Measurements from ENCODE around the gene ZNF57.
"Not testable (repeated sequence)": the region's sequence is repeated elsewhere in the genome, so short reads cannot be mapped to it uniquely, and the experiment has no call there.

ZNF57 gene

GRCh38 chr19:2927032-2927430, 26.3 kb downstream of the ZNF57 start:
- Histone ChIP-seq H3K79me2 (ENCODE audit: insufficient read depth, low read length) (no peaks in the 10 kb centered on the region), H3K4me1 (ENCODE audit: insufficient read depth, low read length, severe bottlenecking) (no peaks in the 10 kb centered on the region), H3K4me2 (ENCODE audit: low read length) (no peak overlapping the region), H3K9me2 (ENCODE audit: low read depth, low read length) (no peaks in the 10 kb centered on the region), H3K36me3 (ENCODE audit: insufficient read depth, low read length) (no peaks in the 10 kb centered on the region), H3K9ac (ENCODE audit: low read length) (no peak overlapping the region), H3F3A (ENCODE audit: insufficient read depth, low read length) (no peaks in the 10 kb centered on the region), H4K20me1 (ENCODE audit: insufficient read depth, low read length) (no peaks in the 10 kb centered on the region), H3K9me3 (ENCODE audit: low read length) (no peaks in the 10 kb centered on the region), H2AFZ (ENCODE audit: low read length) (no peak overlapping the region), H3K27ac (ENCODE audit: low read depth, low read length, poor library complexity, severe bottlenecking) (no peak overlapping the region), H3K4me3 (ENCODE audit: low read depth, low read length, poor library complexity, severe bottlenecking) (no peak overlapping the region), H3K27me3 (ENCODE audit: insufficient read depth, low read length) (no peaks in the 10 kb centered on the region)
- TF ChIP-seq CTCF (IDR thresholded peaks at IDR 0.05; ENCODE audit: low read length) (no peak), EZH2 (IDR thresholded peaks at IDR 0.05; ENCODE audit: borderline replicate concordance, low read length) (no peak)

- H3F3A ChIP-seq (ENCODE audit: insufficient read depth, low read length): no peaks in the 10 kb centered on the region
- no peaks in the 10 kb centered on the region for H4K20me1 ChIP-seq (ENCODE audit: insufficient read depth, low read length)
- H2AFZ ChIP-seq (ENCODE audit: low read length): no peak overlapping the region
- no peak overlapping the region for H3K4me2 ChIP-seq (ENCODE audit: low read length)
- H3K27ac ChIP-seq (ENCODE audit: low read depth, low read length, poor library complexity, severe bottlenecking): no peak overlapping the region
- no peak overlapping the region for H3K9ac ChIP-seq (ENCODE audit: low read length)
- peaks cover 19% of the 10 kb centered on the region for H3K9me3 ChIP-seq (ENCODE audit: low read length)
- no peaks in the 10 kb centered on the region; the same call in 1 of the 2 replicates for H3K27me3 ChIP-seq (ENCODE audit: insufficient read depth, low read length)
- H3K36me3 ChIP-seq (ENCODE audit: insufficient read depth, low read length): no peaks in the 10 kb centered on the region
- H3K4me1 ChIP-seq (ENCODE audit: insufficient read depth, low read length, severe bottlenecking): no peaks in the 10 kb centered on the region
- no peaks in the 10 kb centered on the region for H3K79me2 ChIP-seq (ENCODE audit: insufficient read depth, low read length)
- no peaks in the 10 kb centered on the region for H3K9me2 ChIP-seq (ENCODE audit: low read depth, low read length)
- H3K4me3 ChIP-seq (ENCODE audit: low read depth, low read length, poor library complexity, severe bottlenecking): no peak overlapping the region
- TF ChIP-seq CTCF (IDR thresholded peaks at IDR 0.05; ENCODE audit: low read length): no peak
- TF ChIP-seq EZH2 (IDR thresholded peaks at IDR 0.05; ENCODE audit: borderline replicate concordance, low read length): no peak
Observed at GRCh38 chr19:2933490-2933910, 32.8 kb downstream of the ZNF57 start.

- not testable (repeated sequence) for H3F3A ChIP-seq (ENCODE audit: insufficient read depth, low read length); H4K20me1 ChIP-seq (ENCODE audit: insufficient read depth, low read length); H3K4me1 ChIP-seq (ENCODE audit: insufficient read depth, low read length, severe bottlenecking); H3K36me3 ChIP-seq (ENCODE audit: insufficient read depth, low read length); H3K27ac ChIP-seq (ENCODE audit: low read depth, low read length, poor library complexity, severe bottlenecking); H3K79me2 ChIP-seq (ENCODE audit: insufficient read depth, low read length); H3K4me2 ChIP-seq (ENCODE audit: low read length); H3K27me3 ChIP-seq (ENCODE audit: insufficient read depth, low read length); H3K9ac ChIP-seq (ENCODE audit: low read length); H3K9me2 ChIP-seq (ENCODE audit: low read depth, low read length); H2AFZ ChIP-seq (ENCODE audit: low read length); H3K4me3 ChIP-seq (ENCODE audit: low read depth, low read length, poor library complexity, severe bottlenecking)
- H3K9me3 ChIP-seq (ENCODE audit: low read length): peaks cover 19% of the 10 kb centered on the region
Observed at GRCh38 chr19:2935863-2936262, 35.1 kb downstream of the ZNF57 start.

GRCh38 chr19:2942928-2943640, 42.4 kb downstream of the ZNF57 start:
- no peak overlapping the region for H2AFZ ChIP-seq (ENCODE audit: low read length)
- TF ChIP-seq EZH2 (IDR thresholded peaks at IDR 0.05; ENCODE audit: borderline replicate concordance, low read length): no peak
- TF ChIP-seq CTCF (IDR thresholded peaks at IDR 0.05; ENCODE audit: low read length): no peak

More at GRCh38 chr19:2942928-2943640, 42.4 kb downstream of the ZNF57 start:
- H3K4me2 ChIP-seq (ENCODE audit: low read length): no peak overlapping the region
- no peak overlapping the region for H3K27ac ChIP-seq (ENCODE audit: low read depth, low read length, poor library complexity, severe bottlenecking)
- no peaks in the 10 kb centered on the region for H3K79me2 ChIP-seq (ENCODE audit: insufficient read depth, low read length)
- no peak overlapping the region for H3K4me3 ChIP-seq (ENCODE audit: low read depth, low read length, poor library complexity, severe bottlenecking)
- H3K36me3 ChIP-seq (ENCODE audit: insufficient read depth, low read length): no peaks in the 10 kb centered on the region
- no peaks in the 10 kb centered on the region for H3K9me3 ChIP-seq (ENCODE audit: low read length)
- no peak overlapping the region for H3K9ac ChIP-seq (ENCODE audit: low read length)
- no peaks in the 10 kb centered on the region for H3K4me1 ChIP-seq (ENCODE audit: insufficient read depth, low read length, severe bottlenecking)
- H3K27me3 ChIP-seq (ENCODE audit: insufficient read depth, low read length): no peaks in the 10 kb centered on the region
- no peaks in the 10 kb centered on the region for H4K20me1 ChIP-seq (ENCODE audit: insufficient read depth, low read length)
- no peaks in the 10 kb centered on the region for H3F3A ChIP-seq (ENCODE audit: insufficient read depth, low read length)
- no peaks in the 10 kb centered on the region for H3K9me2 ChIP-seq (ENCODE audit: low read depth, low read length)

All from OCI-LY1 (cell line).